A673 (cell line): ENCODE results near the gene C4orf54. TPM values are rescaled to one million over a fixed set of nuclear protein-coding genes. Genes with fewer than 3 reads are reported as not detected.

Source experiments
- BruUV-seq: library from RNA; stranded (reverse); fragments of 400-500 nt; replicated peaks from 2 replicates; lab custom pipeline; 2021; lab: Mats Ljungman, UMichigan
- CTCF ChIA-PET: fragments of 300-600 bp; sonication (Branson Sonifier 250); formaldehyde crosslinking; loops from one replicate; lab custom pipeline; 2022; ENCODE audit warnings: antibody characterized with exemption; lab: Charles Lee
- POLR2A ChIA-PET: fragments of 300-600 bp; sonication (Branson Sonifier 250); formaldehyde crosslinking; loops from one replicate; lab custom pipeline; 2022; ENCODE audit warnings: antibody characterized with exemption; ENCODE audit not compliant: low non-redundant PET; lab: Charles Lee
- DNase-seq: peaks from one replicate; pipeline ENCODE4 v3.0.0-alpha.2; 2015; ENCODE audit warnings: low spot score
- H3K27ac ChIP-seq: fragments of 200-600 bp; sonication (generic); 2 replicates; pipeline ENCODE4 v1.5.1; 2016; ENCODE audit warnings: mixed run types, low read depth, mild to moderate bottlenecking, mixed read lengths, antibody characterized with exemption, low read length; ENCODE audit not compliant: poor library complexity, severe bottlenecking
- H3K27me3 ChIP-seq: fragments of 200-600 bp; sonication (generic); replicated peaks from 2 replicates; pipeline ENCODE4 v1.6.1; 2017; ENCODE audit warnings: mixed run types, low read depth, mild to moderate bottlenecking, mixed read lengths, antibody characterized with exemption, low read length; ENCODE audit not compliant: insufficient read depth, poor library complexity
- H3K36me3 ChIP-seq: fragments of 200-600 bp; sonication (generic); 2 replicates; pipeline ENCODE4 v1.6.1; 2016; ENCODE audit warnings: mixed run types, mild to moderate bottlenecking, mixed read lengths, antibody characterized with exemption, low read length; ENCODE audit not compliant: insufficient read depth, poor library complexity, severe bottlenecking
- H3K4me1 ChIP-seq: fragments of 200-600 bp; sonication (generic); 2 replicates; pipeline ENCODE4 v1.6.1; 2017; ENCODE audit warnings: mixed run types, mild to moderate bottlenecking, mixed read lengths, antibody characterized with exemption, low read length; ENCODE audit not compliant: insufficient read depth, poor library complexity, severe bottlenecking
- H3K4me3 ChIP-seq: fragments of 200-600 bp; sonication (generic); 2 replicates; pipeline ENCODE4 v1.5.1; 2016; ENCODE audit warnings: low read depth, mixed run types, mild to moderate bottlenecking, mixed read lengths, low read length; ENCODE audit not compliant: poor library complexity, severe bottlenecking
- H3K9me3 ChIP-seq: fragments of 200-600 bp; sonication (generic); 2 replicates; pipeline ENCODE4 v1.6.1; 2016; ENCODE audit warnings: mixed run types, low read depth, mild to moderate bottlenecking, mixed read lengths, antibody characterized with exemption, low read length; ENCODE audit not compliant: poor library complexity, severe bottlenecking
- CTCF ChIP-seq: fragments of 300-800, 200-600 bp; sonication (generic); conservative IDR thresholded peaks from 2 replicates; pipeline ENCODE4 v1.5.1; 2017; ENCODE audit warnings: low read depth, mild to moderate bottlenecking, antibody characterized with exemption, low read length, moderate library complexity, mixed read lengths
- EZH2 ChIP-seq: fragments of 200-600 bp; sonication (generic); IDR thresholded peaks from 2 replicates; pipeline ENCODE4 v1.6.1; 2017; ENCODE audit warnings: borderline replicate concordance, low read depth, mild to moderate bottlenecking, mixed read lengths, antibody characterized with exemption, low read length; ENCODE audit not compliant: poor library complexity, severe bottlenecking
- intact Hi-C: fragments of 100-400 bp; cut with micrococcal nuclease; formaldehyde crosslinking; loops from one replicate; pipeline ENCODE4 v1.10.0; 2022; ENCODE audit not compliant: unreplicated experiment
- total RNA-seq: library from RNA; stranded (reverse); gene quantifications from 2 replicates; pipeline ENCODE4 v1.2.3, GENCODE V29; 2021

C4orf54 gene
- total RNA-seq, 1 experiment from 2014 or later: not detected

DNA sequence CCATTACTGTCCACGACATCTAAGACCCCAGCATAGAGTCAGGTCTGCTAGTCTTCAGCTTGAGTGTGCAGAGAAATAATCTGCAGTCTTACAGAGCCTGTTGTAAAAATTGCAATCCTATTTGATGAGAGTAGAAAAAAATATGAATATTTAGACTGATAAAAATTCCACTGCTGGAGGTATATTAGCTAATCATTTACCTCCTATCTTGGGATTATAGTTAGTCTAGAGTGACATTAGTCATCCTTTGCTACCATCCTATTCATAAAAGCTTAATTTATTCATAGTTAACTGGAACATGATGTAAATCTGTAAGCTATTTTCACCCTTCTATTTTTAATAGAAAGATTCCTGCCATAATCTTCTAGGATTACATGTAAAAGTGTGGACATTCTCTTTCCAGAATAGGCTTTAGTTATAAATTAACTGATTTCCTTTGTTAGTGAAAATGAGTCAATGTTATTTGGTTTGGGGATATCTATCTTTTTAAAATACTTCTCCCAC is 26.7 kb downstream of the C4orf54 start:
- Histone ChIP-seq H3K9me3 (no peaks in the 10 kb centered on the region), H3K27ac (no peak overlapping the region), H3K4me3 (no peak overlapping the region), H3K36me3 (no peaks in the 10 kb centered on the region), H3K4me1 (no peaks in the 10 kb centered on the region), H3K27me3 (peaks cover 11% of the 10 kb centered on the region)
- intact Hi-C loops: no loop called here
- TF ChIP-seq EZH2 (no peak), CTCF (no peak)
- DNase-seq: no peak
- no TSS peak for BruUV-seq
- CTCF ChIA-PET: no interaction called here
- POLR2A ChIA-PET: no interaction called here

DNA sequence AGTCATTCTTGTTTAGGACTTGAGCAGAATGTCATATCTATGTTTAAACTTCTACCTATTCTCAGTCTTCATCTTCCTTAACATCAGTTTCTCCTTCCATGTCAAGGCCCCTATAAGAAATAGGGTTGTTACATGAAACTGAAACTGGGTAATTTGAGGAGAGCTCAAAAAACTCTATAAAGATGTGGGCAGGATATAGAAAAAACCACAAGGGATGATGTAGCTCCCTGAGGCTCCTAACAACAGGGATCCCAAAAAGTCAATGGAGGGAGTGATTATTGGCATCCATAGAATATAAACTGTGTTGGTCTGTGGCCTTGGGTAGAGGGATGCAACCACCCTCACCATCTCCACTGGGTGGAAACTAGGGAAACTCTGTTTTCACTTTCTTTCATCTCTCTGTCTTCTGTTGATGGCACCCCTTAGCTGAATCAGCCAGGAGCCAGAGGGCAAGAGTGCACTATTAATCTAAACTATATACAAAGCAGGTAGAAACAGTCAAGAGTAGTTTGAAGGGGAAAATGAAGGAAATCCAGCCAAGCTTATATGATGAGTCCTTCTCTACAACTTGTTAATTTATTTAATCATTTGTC is 27.6 kb downstream of the C4orf54 start:
- no peak for TF ChIP-seq EZH2
- no peak for TF ChIP-seq CTCF
- intact Hi-C loops: no loop called here

DNA sequence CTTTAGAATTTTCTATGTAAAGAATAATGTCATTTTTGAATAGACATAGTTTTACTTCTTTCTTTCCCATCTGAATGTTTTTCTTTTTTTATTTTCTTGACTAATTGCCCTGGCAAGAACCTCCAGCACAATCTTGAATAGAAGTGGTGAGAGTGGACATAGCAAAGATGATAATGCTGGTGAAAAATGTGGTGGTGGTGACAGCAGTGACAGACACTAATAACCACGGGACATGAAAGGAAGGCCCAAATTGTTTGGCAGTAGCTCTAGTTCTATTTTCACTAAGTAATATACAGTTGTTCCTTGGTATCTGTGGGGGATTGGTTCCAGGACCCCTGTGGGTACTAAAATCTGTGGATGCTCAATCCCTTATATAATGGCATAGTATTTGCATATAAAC is 29.6 kb downstream of the C4orf54 start:
- CTCF ChIA-PET: no interaction called here
- peaks cover 12% of the 10 kb centered on the region for H3K27me3 ChIP-seq
- DNase-seq: no peak
- no TSS peak for BruUV-seq
- intact Hi-C loops: no loop called here
- no peak overlapping the region for H3K4me3 ChIP-seq
- H3K9me3 ChIP-seq: no peaks in the 10 kb centered on the region
- TF ChIP-seq CTCF (no peak), EZH2 (no peak)
- no peaks in the 10 kb centered on the region for H3K36me3 ChIP-seq
- H3K27ac ChIP-seq: no peak overlapping the region
- POLR2A ChIA-PET: no interaction called here
- no peaks in the 10 kb centered on the region for H3K4me1 ChIP-seq

More for the DNA sequence above, 27.6 kb downstream of the C4orf54 start:
- Histone ChIP-seq H3K27ac (no peak overlapping the region), H3K27me3 (peaks cover 11% of the 10 kb centered on the region), H3K4me1 (no peaks in the 10 kb centered on the region), H3K4me3 (no peak overlapping the region), H3K9me3 (no peaks in the 10 kb centered on the region), H3K36me3 (no peaks in the 10 kb centered on the region)
- CTCF ChIA-PET: no interaction called here
- BruUV-seq: no TSS peak
- POLR2A ChIA-PET: no interaction called here
- DNase-seq: no peak
